Occipital lobe (tissue), 2 donors: ENCODE measurements around the gene BAAT. TPM values are rescaled to one million over a fixed set of nuclear protein-coding genes. Genes with fewer than 3 reads are reported as not detected.
A peak's percentile ranks its signal among the peaks of the same experiment; 100 is the strongest.

Experiments used
- DNase-seq: peaks from one replicate; lab custom pipeline; 2025; lab: John Stamatoyannopoulos, UW
- total RNA-seq: library from RNA; depleted of rRNA; stranded (reverse); fragments of >200 nt; gene quantifications from one replicate; pipeline ENCODE4 v1.2.3, GENCODE V29; 2014

BAAT gene
- total RNA-seq, 1 donor from 2014 or later = 0.31 TPM

DNA sequence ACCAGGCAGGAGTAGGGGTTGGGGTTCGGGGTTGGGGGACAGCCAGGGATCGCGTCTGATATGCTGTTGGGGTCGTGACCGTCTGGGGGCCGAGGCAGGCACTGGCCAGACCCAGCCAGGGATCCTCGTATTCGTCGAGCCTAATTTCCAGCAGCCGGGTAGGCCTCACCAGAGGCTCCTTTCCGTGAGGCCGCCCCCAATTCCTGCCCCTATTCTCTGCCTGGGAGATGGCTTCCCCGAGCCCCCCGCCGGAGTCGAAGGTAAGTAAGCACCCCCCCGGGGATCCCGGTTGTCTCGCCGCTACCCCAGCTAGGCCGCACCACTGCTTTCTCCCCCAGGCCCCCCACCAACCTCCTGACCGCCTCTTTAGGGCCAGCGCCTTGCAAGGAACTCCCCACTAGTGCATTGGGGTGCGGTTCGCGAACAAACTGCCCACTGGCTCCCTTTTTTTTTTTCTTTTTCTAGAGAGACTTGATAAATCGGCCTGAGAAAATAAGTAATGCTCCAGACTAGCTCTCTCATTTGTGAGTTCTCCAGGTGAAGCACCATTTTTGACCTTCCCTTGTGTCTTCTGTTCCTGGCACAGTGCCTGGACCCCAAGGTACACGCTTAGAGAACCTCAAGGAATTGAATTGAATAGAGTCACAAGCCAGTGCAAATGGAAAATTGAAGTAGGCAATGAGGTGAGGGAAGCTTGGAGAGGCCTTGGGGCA is 14.3 kb upstream of the BAAT start:
- DNase-seq = no peak

DNA sequence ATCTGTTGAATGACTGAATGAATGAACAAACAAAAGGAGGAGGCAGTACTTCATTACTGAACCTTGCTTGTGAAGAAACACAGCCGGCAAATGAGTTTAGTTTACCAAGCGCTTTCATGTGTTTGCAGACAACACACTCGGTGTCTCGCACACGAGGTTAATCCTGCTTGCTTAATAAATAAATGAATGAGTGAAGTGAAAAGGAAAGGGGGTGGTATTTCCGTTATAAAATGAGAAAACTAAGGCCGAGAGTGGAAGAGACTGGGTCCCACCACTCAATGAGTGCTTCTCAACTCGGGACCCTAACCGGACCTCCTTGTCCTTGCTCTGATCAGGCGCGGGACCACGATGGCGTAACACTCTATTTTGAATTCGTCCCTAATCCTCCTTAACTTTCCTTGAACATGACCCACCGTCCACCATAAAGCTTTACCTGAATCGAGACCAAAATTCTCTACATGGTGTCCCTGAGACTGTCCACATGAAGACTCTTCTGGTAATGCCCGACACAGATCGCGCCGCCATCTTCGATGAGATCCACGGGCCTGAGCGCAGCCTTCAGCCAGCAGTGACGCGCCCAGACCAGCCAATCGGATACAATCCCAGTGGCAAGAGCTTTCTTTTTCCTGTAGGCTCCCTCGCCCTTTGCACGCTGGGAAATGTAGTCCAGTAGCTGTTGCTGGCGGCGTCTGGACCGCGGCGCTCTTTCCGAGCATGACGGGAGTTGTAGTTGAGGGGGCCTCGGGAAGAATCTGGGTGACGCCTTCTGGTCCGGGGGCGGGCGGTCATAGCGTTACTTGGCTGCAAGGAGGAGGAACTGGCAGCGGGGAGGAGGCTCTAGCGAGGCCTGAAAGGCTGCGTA is 13.5 kb upstream of the BAAT start, which contains the start of the genes MRPL50 and ZNF189:
MRPL50 (minus strand) TSS at position 551 of the 862 bp plus-strand sequence; CDS start at position 525, 26 bp downstream.
ZNF189 (plus strand) TSS at position 784 of the 862 bp plus-strand sequence. CDS start 306 bp downstream, outside the sequence.
- DNase-seq = peak; percentile 99

DNA sequence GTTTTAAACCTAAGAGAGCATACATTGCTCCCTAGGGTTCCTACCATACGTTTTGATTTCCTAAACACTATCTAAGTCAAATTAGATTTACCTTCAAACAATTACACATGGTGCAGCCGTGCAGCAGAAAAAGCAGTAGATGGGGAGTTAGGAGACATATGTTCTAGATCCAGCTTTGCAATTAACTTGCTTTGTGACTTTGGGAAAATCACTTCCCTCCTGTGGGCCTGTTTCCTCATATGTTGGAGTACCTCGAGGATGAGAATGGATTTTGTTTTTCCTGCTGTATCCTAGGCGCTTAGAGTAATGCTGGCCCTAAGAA is 12.9 kb upstream of the BAAT start:
- no peak for DNase-seq

DNA sequence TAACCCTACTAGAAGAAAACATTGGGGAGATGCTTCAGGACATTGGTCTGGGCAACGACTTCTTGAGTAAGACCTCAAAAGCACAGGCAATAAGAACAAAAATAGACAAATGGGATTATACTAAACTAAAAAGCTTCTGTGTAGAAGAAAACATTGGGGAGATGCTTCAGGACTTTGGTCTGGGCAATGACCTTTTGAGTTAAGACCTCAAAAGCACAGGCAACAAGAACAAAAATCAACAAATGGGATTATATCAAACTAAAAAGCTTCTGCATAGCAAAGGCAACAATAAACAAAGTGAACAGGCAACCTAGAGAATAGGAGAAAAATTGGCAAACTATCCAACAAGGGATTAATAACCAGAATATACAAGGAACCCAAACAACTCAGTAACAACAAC is 9.9 kb upstream of the BAAT start:
- DNase-seq = no peak

DNA sequence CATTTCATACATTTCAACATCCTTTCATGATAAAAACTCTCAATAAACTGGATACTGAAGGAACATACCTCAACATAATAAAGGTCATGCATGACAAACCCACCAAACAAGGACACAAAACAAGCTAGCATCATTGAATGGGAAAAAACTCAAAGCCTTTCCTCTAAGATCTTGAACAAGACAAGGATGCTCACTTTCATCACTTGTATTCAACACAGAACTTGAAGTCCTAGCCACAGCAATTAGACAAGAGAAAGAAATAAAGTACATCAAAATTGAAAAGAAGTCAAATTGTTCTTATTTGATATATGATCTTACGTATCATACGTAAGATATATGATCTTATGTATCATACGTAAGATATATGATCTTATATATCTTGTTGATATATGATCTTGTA is 8.3 kb upstream of the BAAT start:
- no peak for DNase-seq

GRCh38 chr9:101388507-101388993 is 3.7 kb upstream of the BAAT start:
- DNase-seq = no peak

GRCh38 chr9:101387871-101388506 is 3.2 kb upstream of the BAAT start:
- no peak for DNase-seq

DNA sequence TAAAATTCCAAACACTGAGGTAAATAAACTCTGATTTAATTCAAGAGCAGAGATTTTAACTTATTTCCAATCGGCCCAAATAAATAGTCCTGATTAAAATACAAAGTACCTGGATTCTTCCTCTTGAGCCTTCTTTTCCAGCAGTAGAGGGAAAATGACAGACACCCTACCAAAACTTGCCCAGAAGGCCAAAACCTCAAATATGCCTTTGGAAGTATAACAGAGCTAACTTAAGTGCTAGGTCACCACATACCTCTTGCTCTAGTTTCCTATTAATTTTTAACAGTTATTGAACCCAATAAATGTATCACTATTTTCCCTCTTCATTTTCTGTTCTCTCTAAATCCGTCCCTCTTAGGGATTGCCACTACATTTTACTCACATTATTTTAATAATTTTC is 1.4 kb downstream of the BAAT start:
- no peak for DNase-seq

DNA sequence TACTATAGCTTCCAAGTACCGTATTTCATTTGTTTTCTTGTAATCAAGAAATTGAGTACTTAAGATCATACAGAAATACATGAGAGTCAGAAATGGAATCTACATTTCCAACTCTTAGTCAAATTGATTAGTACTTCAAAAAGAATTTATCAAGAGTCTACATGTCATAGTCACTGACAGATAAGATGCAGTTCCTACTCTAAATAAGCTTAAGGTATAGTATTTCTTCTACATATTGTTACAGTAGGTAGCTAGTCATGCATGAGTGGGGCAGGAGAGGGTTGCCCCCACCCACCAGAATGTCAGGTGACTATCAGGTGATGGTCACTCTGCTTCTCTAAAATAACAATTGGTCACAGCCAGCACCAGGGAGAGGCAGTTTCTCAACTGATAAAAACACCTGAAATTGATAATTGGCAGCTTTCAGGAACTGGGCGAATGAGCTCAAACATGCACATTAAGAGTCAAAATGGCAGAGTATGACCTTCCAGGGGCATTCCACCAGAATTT is 2.9 kb downstream of the BAAT start:
- DNase-seq = no peak

DNA sequence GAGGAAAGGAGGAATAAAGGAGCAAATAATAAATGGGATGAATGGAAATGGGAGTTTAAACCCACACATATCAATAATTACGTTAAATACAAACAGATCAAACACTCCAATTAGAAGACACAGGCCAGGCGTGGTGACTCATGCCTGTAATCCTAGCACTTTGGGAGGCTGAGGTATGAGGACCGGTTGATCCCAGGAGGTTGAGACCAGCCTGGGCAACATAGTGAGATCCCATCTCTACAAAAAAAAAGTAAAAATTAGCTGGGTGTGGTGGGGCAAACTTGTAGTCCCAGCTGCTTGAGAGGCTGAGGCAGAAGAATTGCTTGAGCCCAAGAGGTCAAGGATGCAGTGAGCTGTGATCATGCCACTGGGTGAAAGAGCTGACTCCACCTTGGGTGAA is 3.7 kb downstream of the BAAT start:
- DNase-seq = no peak

- DNase-seq = no peak
These were observed 4.5 kb downstream of the BAAT start for GRCh38 chr9:101380295-101380694.

DNA sequence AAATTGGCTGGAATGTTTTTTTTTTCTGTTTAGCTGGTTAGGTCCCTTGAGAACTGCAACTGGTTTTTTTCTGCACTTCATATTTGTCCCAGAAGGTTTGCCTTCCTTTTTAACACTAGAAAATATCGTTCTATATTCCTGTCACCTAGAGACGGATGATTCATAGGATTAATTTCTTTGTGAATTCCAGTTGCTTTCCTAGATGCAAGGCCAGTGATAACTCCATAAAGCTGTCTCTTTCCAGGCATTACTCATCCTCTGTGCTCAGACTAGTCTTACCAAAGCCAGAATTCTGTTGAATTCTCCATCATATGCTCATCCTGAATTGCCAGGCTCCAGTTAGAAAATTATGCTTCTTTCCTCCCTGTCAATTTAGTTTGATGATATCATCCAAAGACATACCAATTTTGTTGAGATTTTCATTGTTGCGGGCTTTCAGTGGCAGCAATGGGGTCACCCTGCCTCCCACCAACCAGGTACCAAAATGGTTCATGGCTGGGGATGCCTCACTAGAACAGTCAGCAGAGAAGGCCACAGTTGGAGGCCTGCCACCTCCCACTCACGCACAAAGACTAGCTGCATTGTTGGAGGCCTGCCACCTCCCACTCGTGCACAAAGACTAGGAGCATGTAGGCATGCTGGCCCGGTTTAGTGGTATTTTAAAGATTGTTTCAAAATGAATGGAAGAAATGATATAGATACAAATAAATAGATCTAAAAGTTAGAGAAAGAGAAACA is 8.5 kb downstream of the BAAT start:
- DNase-seq = peak; percentile 68

DNA sequence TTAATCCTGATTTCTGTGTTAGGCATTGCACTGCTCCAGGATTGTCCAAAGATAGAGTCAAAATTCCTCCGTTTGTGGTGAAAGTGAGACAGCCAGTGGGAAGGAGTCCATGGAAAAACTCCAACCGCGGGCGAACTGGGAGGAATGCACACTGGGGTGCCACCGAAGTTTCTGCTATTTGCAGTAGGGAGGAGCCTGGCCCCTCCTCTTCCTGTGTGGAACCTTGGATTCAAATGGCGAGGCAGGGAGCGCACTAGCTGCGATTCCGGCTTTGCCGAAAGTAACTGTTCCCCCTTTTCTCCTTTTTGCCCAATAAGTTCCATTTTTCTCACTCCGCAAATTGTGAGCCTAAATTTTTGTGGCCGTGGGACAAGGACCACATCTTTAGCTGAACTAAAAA is 9.3 kb downstream of the BAAT start:
- peak; percentile 22 for DNase-seq

- DNase-seq = no peak
These were observed 12.3 kb downstream of the BAAT start for GRCh38 chr9:101372327-101373118.

- DNase-seq = no peak
These were observed 13.0 kb downstream of the BAAT start for GRCh38 chr9:101371813-101372212.

DNA sequence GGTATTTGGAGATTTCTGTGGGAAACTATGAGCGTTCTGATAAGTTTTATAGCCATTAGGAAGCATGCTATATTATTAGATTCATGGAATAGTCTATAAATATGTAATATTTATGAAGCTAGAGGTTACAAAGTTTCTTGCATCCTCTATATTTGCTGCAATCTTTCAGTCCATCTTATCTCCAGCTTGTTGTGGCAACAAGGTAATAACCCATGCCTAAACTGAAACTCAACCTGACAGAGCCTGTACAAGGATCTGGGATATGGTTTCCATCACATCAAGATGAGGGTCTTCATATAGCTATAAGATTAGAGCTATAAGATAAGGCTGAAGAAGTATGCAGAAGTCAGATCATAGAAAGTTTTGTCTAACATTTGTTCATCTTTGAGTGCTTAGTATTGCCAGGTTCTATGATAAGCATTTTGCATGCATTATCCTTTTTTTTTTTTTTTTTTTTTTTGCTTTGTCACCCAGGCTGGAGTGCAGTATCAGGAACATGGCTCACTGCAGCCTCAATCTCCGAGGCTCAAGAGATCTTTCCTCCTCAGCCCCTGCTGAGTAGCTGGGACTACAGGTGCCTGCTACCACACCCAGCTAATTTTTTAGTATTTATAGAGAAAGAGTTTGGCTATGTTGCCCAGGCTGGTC is 14.8 kb downstream of the BAAT start:
- DNase-seq = no peak

DNA sequence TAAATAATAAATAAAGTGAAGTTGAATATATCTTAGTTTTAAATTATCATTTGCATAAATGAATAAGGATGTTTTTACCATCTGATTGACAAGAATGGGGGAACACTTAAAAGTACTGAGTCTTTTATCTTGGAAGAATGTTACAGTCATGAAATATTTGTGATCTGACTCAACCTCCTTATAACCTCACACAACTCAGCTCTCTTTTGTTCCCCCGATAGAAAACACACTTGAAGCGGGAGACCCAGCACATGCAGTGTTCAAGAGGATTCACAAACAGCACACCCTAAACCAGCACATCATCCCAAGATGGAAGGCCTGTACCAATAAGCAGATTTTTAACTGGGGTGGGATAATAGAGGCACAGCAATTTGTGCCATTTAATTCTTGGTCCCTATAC is 15.5 kb downstream of the BAAT start:
- DNase-seq = no peak

- no peak for DNase-seq
These were observed 17.5 kb downstream of the BAAT start for GRCh38 chr9:101367323-101367722.

DNA sequence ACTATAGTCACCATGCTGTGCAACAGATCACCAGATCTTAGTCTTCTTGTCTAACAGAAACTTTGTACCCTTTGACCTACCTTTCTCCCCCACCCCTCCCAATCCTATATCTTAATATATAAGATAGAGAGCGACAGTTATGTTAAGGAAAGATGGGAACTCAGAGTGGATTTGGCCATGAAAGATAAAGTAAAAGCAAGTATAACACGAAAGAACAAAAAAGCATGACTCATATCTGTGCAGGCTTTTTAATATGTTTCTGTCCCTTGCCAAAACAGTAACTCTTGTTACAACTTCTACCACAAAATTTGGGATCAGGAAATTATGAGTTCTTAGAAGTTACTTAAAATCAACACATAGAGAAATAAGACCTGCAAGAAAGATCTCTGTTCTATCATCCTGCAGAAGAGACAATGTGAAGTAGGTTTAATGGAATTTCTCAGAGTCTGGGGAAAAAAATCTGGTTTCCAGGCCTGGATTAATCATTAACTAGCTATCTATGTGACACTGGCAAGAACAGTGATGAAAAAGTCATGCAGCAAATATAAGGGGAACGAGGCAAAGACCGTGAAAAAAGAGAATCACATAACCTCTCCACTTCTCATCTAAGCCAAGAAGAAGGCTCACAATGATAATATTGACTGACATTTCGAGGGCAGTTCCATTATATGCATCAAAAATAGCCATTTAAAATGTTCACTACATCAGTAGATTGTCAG is 18.6 kb downstream of the BAAT start:
- DNase-seq = no peak
